Measurements from ENCODE around the gene ATXN7L1. TPM values are rescaled to one million over a fixed set of nuclear protein-coding genes. Genes with fewer than 3 reads are reported as not detected.

ATXN7L1 gene
- total and polyA plus RNA-seq, 2 of the 13 experiments (the other 11 are each of a cell fraction or from before 2014, with no cell fraction given) = 4.1 to 7.8 TPM

GRCh38 chr7:105708763-105709080 is 167.7 kb downstream of the ATXN7L1 start:
- Histone ChIP-seq H3K9ac (ENCODE audit: insufficient read depth, low read depth, low read length) (no peak overlapping the region), H2AFZ (ENCODE audit: low read length) (no peak overlapping the region), H3K4me2 (ENCODE audit: low read depth, low read length) (no peak overlapping the region), H3K36me3 (replicated peaks in 1 of 2; ENCODE audit: control insufficient read depth in 1 of 2, insufficient read depth in 2 of 2, low read length in 2 of 2) (no peaks in the 10 kb centered on the region), H3K27me3 (ENCODE audit: control insufficient read depth in 1 of 2, insufficient read depth in 2 of 2, low read length in 2 of 2) (no peaks in the 10 kb centered on the region), H3K9me3 (ENCODE audit: low read length) (peaks cover 29% of the 10 kb centered on the region), H3K4me3 (replicated peaks in 1 of 3; ENCODE audit: insufficient read depth in 1 of 3, low read depth in 2 of 3, low read length in 3 of 3) (no peak overlapping the region), H3K4me1 (ENCODE audit: insufficient read depth, low read length) (peaks cover 2% of the 10 kb centered on the region), H3K27ac (ENCODE audit: extremely low read length, insufficient read depth, low read length) (no peak overlapping the region), H4K20me1 (ENCODE audit: insufficient read depth, low read length) (no peaks in the 10 kb centered on the region), H3K79me2 (ENCODE audit: insufficient read depth, low read length) (no peaks in the 10 kb centered on the region)
- intact Hi-C loops (cut with micrococcal nuclease; ENCODE audit: unreplicated experiment) (no loop called here), in situ Hi-C loops (cut with HindIII; ENCODE audit: extremely low pct_ligation_motif_present, low pct_unique_long_range_greater_than_20kb) (no loop called here)
- no peak for FAIRE-seq
- ChIA-PET POLR2A (no interaction called here), CTCF (ENCODE audit: low intra/inter-chr PET ratio, low total read pairs) (no interaction called here)
- no TSS peak for BruUV-seq (replicated peaks)
- 100% methylated on average over 4 of the region's 4 CpGs for WGBS (ENCODE audit: low lambda C conversion rate)
- DNase-seq (ENCODE audit: low spot score) = no peak
- no peak for ATAC-seq
- TF ChIP-seq BORCS8-MEF2B (CRISPR knock-in tag; IDR thresholded peaks at IDR 0.05) (no peak), AHR (CRISPR knock-in tag; IDR thresholded peaks at IDR 0.05) (no peak), THAP8 (CRISPR knock-in tag; IDR thresholded peaks at IDR 0.05; ENCODE audit: borderline replicate concordance) (no peak), ZNF674 (CRISPR knock-in tag; IDR thresholded peaks at IDR 0.05; ENCODE audit: low read depth) (no peak), U2AF1 (optimal IDR thresholded peaks at IDR 0.05; ENCODE audit: low read depth, low read length) (no peak), ZNF678 (CRISPR knock-in tag; IDR thresholded peaks at IDR 0.05) (no peak), TEAD3 (CRISPR knock-in tag; optimal IDR thresholded peaks at IDR 0.05; ENCODE audit: borderline replicate concordance) (no peak), ZNF713 (CRISPR knock-in tag; IDR thresholded peaks at IDR 0.05) (no peak), ZNF572 (CRISPR knock-in tag; IDR thresholded peaks at IDR 0.05) (no peak), GMEB1 (CRISPR knock-in tag; IDR thresholded peaks at IDR 0.05; ENCODE audit: borderline replicate concordance) (no peak), HDAC2 (CRISPR knock-in tag; IDR thresholded peaks at IDR 0.05) (no peak), GMEB2 (CRISPR knock-in tag; IDR thresholded peaks at IDR 0.05; ENCODE audit: low read depth) (no peak), BRCA1 (CRISPR knock-in tag; IDR thresholded peaks at IDR 0.05) (no peak), KDM5A (IDR thresholded peaks at IDR 0.05; ENCODE audit: borderline replicate concordance, low read length) (no peak), ZSCAN25 (CRISPR knock-in tag; IDR thresholded peaks at IDR 0.05) (no peak), THAP11 (CRISPR knock-in tag; IDR thresholded peaks at IDR 0.05) (no peak), MBNL3 (CRISPR knock-in tag; conservative IDR thresholded peaks at IDR 0.05) (no peak), ZNF543 (CRISPR knock-in tag; IDR thresholded peaks at IDR 0.05) (no peak)
